ENCODE results near the gene LOC128125822.

- TF ChIP-seq CTCF (tag by site-specific recombination; IDR thresholded peaks at IDR 0.05) = no peak
- no peak for TF ChIP-seq KLF16 (tag by site-specific recombination; IDR thresholded peaks at IDR 0.05)
- no peak for TF ChIP-seq IKZF3 (tag by site-specific recombination; IDR thresholded peaks at IDR 0.05)
- no peak for TF ChIP-seq SP2 (tag by site-specific recombination; IDR thresholded peaks at IDR 0.05)
- no peak for TF ChIP-seq ZNF423 (tag by site-specific recombination; IDR thresholded peaks at IDR 0.05)
- TF ChIP-seq ZBTB7A (tag by site-specific recombination; IDR thresholded peaks at IDR 0.05; ENCODE audit: low read depth) = no peak
- no peak for TF ChIP-seq ZNF449 (tag by site-specific recombination; IDR thresholded peaks at IDR 0.05)
- TF ChIP-seq ZNF701 (tag by site-specific recombination; IDR thresholded peaks at IDR 0.05) = no peak
Observed at GRCh38 chr6:63560801-63561287, 11.4 kb upstream of the LOC128125822 start.
